Measurements from ENCODE around the gene MAST4.

The MAST4 gene

GRCh38 chr5:67045816-67046740 is 449.9 kb downstream of the MAST4 start:
- no peak for DNase-seq (ENCODE audit: low read depth)

GRCh38 chr5:67047160-67047559 is 451.0 kb downstream of the MAST4 start:
- DNase-seq (ENCODE audit: low read depth) = no peak

DNA sequence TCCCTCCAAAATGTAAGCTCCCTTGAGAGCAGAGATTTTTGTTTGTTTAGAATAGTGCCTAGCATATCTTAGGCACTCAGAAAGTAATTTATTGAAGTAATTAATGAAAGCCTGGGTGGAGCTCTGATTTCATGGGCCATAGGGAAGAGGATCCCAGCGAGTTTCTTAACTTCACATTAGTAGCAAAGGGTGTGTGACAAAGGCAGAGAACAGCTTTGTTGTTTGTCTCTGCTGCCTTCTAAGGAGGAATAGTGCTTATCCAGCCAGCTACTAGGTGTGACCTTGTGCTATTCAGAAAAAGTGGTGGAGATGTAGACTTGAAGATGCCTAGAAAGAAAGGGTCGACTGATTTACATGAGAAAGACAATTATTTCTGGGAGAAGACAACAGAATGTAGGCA is 451.4 kb downstream of the MAST4 start:
- DNase-seq (ENCODE audit: low read depth) = no peak

DNA sequence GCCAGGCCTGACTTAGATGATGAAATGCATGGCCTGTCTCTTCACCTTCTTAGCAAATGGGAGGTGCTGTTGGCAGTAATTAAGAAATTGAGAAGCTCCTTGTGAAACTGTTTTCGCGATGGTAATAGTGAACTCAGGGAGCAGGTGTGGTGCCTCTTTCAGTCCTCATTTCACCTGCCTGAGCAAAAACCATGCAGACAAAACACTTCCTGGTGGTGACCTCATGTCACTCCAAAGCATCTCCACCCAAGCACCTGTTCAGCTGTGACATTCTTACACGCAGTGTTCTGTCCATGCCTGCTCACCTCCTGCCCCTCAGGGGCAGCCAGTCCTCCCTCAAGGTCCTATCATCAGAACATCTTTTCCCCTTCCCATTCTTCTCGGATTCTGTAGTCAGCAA is 453.9 kb downstream of the MAST4 start:
- no peak for DNase-seq (ENCODE audit: low read depth)

DNA sequence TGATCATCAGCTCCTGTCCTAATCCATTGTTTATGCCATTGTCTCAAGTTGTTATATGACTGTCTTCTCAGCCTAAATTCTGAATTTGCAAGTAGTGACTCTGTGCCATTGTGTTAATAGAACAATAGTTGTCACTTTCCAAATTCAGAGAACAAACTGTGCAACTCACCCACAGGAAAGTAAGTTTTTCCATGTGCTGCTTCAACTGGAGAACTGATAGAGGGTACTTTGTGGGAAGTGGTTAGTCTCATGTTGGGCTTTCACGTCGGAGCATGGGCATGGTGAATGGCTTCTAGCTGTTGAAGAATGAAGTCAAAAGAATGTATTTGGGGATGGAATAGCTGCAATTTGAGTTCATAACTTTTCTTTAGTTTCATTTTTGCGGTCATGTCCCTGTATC is 454.4 kb downstream of the MAST4 start:
- DNase-seq (ENCODE audit: low read depth) = no peak

DNA sequence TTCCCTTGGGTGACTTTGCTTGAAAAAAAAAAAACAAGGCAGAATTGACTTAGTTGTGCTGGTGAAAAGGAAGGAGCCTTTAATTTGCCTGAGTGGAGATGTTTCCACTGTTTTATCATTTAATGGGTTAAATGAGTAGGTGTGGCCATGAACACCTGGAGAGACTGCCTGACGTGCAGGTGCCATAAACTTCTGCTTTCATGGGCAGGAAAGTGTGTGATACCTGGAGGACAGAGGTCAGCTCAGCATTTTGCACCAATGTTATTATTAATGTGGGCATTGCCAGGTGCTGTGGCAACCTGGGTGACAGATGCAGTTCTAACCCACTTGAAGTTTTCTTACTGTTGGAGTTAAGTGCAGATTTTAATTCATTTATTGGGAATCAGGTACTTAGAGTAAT is 455.0 kb downstream of the MAST4 start:
- DNase-seq (ENCODE audit: low read depth) = no peak

DNA sequence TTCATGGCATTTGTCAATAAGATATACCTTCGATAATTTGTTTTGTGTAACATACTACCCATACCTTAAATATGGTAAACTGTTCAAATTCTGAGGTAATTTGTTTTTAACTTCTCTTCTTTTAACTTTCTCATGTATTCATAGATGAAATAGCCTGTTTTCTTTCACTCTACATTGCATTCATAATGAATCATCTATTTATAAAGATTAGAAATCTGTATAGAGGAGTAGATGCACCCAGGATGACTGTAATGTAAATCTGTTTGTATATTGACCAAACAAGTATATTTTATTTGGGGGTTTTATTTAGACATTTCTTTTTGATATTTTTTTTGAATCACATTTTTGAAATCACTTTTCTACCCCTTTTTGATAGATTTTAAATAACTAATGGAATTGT is 455.8 kb downstream of the MAST4 start:
- no peak for DNase-seq (ENCODE audit: low read depth)

- DNase-seq (ENCODE audit: low read depth) = no peak
Observed at GRCh38 chr5:67053229-67053628, 457.0 kb downstream of the MAST4 start.

DNA sequence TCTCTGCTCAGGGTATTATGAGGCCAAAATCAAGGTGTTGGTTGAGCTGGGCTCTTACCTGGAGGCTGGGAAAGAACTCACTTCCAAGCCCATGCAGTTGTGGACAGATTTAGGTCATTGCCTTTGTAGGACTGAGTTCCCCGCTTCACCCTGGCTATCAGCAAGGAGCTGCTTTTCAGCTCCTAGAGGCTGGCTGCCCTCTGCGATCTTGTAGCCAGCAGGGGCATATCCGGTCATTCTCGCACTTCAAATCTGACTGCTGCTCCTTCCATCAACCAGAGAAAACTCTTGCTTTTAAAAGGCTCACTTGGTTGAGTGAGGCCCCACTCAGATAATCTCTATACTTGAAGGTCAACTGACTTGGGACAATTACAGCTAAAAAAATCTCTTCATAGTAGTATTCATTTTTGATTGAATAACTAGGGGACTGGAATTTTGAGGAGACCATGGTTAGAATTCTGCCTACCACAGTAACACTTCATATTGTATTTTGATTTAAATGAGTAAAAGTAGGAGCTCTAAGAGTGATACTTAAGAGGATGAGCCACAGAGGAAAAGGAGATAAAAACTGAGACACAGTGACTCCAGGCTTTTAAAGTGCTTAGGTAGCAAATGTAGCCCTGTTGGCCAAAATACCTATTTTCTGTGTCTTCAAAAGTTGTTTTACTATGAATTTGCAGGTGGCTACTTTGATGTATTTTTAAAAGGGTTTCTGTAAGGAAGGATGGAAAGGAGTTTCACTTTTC is 463.0 kb downstream of the MAST4 start:
- no peak for DNase-seq (ENCODE audit: low read depth)

- no peak for DNase-seq (ENCODE audit: low read depth)
Observed at GRCh38 chr5:67059744-67060490, 463.7 kb downstream of the MAST4 start.

DNA sequence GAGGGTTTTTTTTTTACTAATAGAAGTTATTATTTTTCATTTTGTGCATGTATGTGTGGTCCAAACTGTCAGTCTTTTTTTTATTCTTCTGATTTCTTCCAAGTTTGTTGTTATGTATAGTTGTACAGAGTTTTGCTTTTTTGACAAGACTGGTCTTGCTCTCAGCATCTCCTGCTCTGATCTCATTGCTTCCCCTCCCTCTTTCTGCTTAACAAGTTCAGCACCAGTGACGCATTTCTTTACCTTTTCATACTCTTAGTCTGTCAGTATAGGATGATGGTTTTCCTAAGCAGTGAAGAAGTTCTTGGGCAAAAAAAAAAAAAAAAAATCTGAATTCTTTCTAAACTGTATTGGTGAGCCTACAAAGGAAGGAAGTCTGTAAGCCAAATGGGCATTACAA is 465.3 kb downstream of the MAST4 start:
- no peak for DNase-seq (ENCODE audit: low read depth)

- DNase-seq (ENCODE audit: low read depth) = no peak
Observed at GRCh38 chr5:67063055-67063454, 466.9 kb downstream of the MAST4 start.

DNA sequence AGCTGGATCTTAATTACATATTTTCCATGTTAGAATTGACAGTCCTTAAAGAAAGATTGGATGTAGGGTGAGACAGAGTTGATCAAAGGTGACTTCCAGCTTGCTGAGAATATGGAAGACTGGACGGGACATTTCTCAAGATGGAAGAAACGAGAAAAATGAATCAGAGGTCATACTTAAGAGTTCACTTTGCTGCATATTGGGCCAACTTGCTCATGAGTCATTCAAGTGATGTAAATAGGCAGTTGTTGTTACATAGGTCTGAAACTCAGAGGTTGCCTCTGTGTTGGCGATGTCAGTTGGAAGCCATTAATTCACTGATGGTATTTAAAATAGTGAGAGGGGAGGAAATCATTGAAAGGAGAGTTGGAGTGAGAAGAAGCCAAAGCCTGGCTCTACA is 467.6 kb downstream of the MAST4 start:
- no peak for DNase-seq (ENCODE audit: low read depth)

DNA sequence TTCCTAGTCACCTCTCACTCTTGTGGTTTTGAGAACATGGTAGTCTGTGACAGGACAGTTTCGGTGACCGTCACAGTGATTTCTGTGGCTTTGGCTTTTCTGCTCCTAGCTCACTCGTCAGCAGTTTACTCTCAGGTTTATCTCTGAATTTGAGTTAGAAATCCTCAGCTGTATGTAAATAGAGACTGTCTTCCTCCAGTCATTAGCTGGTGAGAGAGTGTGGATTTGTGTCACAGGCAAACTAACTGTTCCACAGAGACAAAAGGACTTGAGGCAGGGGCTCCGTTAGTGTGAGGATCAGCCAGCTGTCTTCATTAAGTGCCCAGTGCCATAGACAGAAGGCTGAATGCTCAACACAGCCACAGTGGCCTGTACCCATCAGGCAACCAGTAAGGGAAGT is 469.0 kb downstream of the MAST4 start:
- no peak for DNase-seq (ENCODE audit: low read depth)

DNA sequence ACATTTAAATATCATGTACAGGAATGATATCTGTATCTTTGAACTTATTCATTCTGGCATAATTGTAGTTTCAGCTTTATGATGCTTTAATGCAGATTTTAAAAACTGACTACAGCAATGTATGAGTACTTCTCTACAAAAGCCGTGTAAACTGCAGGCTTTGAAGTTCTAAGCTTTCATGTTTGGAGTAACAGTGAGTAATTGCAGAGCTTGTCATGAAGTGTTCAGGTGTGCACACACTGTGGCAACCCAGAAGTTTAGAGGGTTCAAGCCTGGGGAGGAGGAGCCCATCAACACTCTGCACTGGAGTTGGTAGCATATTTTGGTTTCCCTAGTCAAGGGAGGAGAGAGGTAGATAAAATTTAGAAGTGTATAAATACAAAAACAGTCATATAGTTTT is 469.5 kb downstream of the MAST4 start:
- no peak for DNase-seq (ENCODE audit: low read depth)

DNA sequence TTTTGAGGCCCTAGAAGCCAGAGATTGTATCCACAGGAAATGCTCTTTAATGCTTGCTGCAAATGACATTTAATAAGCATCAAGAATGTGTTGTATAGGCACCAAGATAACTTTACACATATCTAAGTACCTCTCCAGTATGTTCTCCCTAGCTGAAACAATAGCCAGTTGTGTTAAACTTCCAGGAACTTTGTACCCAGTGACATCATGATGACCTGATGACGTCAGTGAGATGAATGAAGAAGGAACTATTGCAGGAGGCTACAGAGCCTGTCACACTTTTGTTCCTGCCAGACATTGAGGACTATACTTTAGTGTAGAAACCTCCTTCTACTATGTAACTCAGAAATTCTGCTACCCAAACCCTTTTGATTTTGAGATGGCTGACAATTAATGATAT is 470.6 kb downstream of the MAST4 start:
- no peak for DNase-seq (ENCODE audit: low read depth)

GRCh38 chr5:67073045-67073680 is 477.0 kb downstream of the MAST4 start:
- no peak for DNase-seq (ENCODE audit: low read depth)

- no peak for DNase-seq (ENCODE audit: low read depth)
Observed at GRCh38 chr5:67077296-67077695, 481.1 kb downstream of the MAST4 start.

GRCh38 chr5:67081261-67081660 is 485.1 kb downstream of the MAST4 start:
- DNase-seq (ENCODE audit: low read depth) = no peak

GRCh38 chr5:67082941-67083340 is 486.7 kb downstream of the MAST4 start:
- no peak for DNase-seq (ENCODE audit: low read depth)

GRCh38 chr5:67085616-67086015 is 489.4 kb downstream of the MAST4 start:
- no peak for DNase-seq (ENCODE audit: low read depth)

GRCh38 chr5:67089200-67089725 is 493.1 kb downstream of the MAST4 start:
- no peak for DNase-seq (ENCODE audit: low read depth)

Data from CMK (cell line).